WTC11 (cell line): ENCODE results near the gene IL9. TPM values are rescaled to one million over a fixed set of nuclear protein-coding genes. Genes with fewer than 3 reads are reported as not detected.

Experiments
- ATAC-seq: fragments of 200-7000 bp; cut with Tn5 transposase; 2 replicates; pipeline ENCODE4 v1.10.0; 2021; ENCODE audit warnings: mild to moderate bottlenecking, moderate library complexity
- CTCF ChIA-PET: fragments of 300-600 bp; sonication (Branson Sonifier 250); formaldehyde crosslinking; loops from one replicate; lab custom pipeline; 2021; ENCODE audit warnings: antibody characterized with exemption; lab: Charles Lee
- POLR2A ChIA-PET: fragments of 350-600 bp; sonication (Branson Sonifier 250); formaldehyde crosslinking; loops from one replicate; lab custom pipeline; 2021; ENCODE audit warnings: antibody characterized with exemption; lab: Charles Lee
- DNase-seq: peaks from one replicate; pipeline ENCODE4 v3.0.0; 2021; ENCODE audit warnings: low spot score
- H3K27ac Mint-ChIP-seq: 2 replicates; pipeline ENCODE4 v1.8.0; 2021; ENCODE audit warnings: mixed read lengths
- H3K27me3 Mint-ChIP-seq: 2 replicates; pipeline ENCODE4 v1.8.0; 2021; ENCODE audit warnings: low read depth, mild to moderate bottlenecking, moderate library complexity, mixed read lengths
- H3K36me3 Mint-ChIP-seq: 2 replicates; pipeline ENCODE4 v1.8.0; 2021; ENCODE audit warnings: mixed read lengths
- H3K4me1 Mint-ChIP-seq: 2 replicates; pipeline ENCODE4 v1.8.0; 2022; ENCODE audit warnings: mixed read lengths
- H3K4me3 Mint-ChIP-seq: 2 replicates; pipeline ENCODE4 v1.8.0; 2021; ENCODE audit warnings: mild to moderate bottlenecking, moderate library complexity, mixed read lengths
- H3K9me3 Mint-ChIP-seq: 2 replicates; pipeline ENCODE4 v1.8.0; 2021; ENCODE audit warnings: mixed read lengths
- ATF1 ChIP-seq: sonication (generic); formaldehyde crosslinking; IDR thresholded peaks from 2 replicates; pipeline ENCODE4 v1.8.1; 2023; ENCODE audit warnings: mild to moderate bottlenecking, moderate library complexity, missing genetic modification reagents
- CBFB ChIP-seq: sonication (generic); formaldehyde crosslinking; IDR thresholded peaks from 2 replicates; pipeline ENCODE4 v1.8.1; 2022; ENCODE audit warnings: mild to moderate bottlenecking, low read depth, missing genetic modification reagents
- FOXK1 ChIP-seq: sonication (generic); formaldehyde crosslinking; IDR thresholded peaks from 2 replicates; pipeline ENCODE4 v1.8.0; 2022; ENCODE audit warnings: mild to moderate bottlenecking, moderate library complexity, missing genetic modification reagents
- IRF2 ChIP-seq: sonication (generic); formaldehyde crosslinking; IDR thresholded peaks from 2 replicates; pipeline ENCODE4 v1.8.0; 2022; ENCODE audit warnings: low read depth, missing genetic modification reagents, borderline replicate concordance
- JUN ChIP-seq: sonication (generic); formaldehyde crosslinking; IDR thresholded peaks from 2 replicates; pipeline ENCODE4 v1.8.0; 2023; ENCODE audit warnings: mild to moderate bottlenecking, missing genetic modification reagents
- KAT7 ChIP-seq: sonication (generic); formaldehyde crosslinking; IDR thresholded peaks from 2 replicates; pipeline ENCODE4 v1.8.1; 2023; ENCODE audit warnings: missing genetic modification reagents, mild to moderate bottlenecking, borderline replicate concordance
- MAX ChIP-seq: sonication (generic); formaldehyde crosslinking; IDR thresholded peaks from 2 replicates; pipeline ENCODE4 v1.8.0; 2022; ENCODE audit warnings: mild to moderate bottlenecking, missing genetic modification reagents
- MYBL2 ChIP-seq: sonication (generic); formaldehyde crosslinking; IDR thresholded peaks from 2 replicates; pipeline ENCODE4 v1.8.1; 2023; ENCODE audit warnings: mild to moderate bottlenecking, moderate library complexity, missing genetic modification reagents
- NFATC4 ChIP-seq: fragments of 250-450 bp; sonication (Bioruptor Pico); IDR thresholded peaks from 2 replicates; pipeline ENCODE4 v1.9.0; 2021; ENCODE audit warnings: mild to moderate bottlenecking
- NFYB ChIP-seq: sonication (generic); formaldehyde crosslinking; conservative IDR thresholded peaks from 2 replicates; pipeline ENCODE4 v1.8.0; 2022; ENCODE audit warnings: low read depth, missing genetic modification reagents
- TEAD1 ChIP-seq: sonication (generic); formaldehyde crosslinking; IDR thresholded peaks from 2 replicates; pipeline ENCODE4 v1.8.0; 2022; ENCODE audit warnings: mild to moderate bottlenecking, missing genetic modification reagents
- TP53 ChIP-seq: sonication (generic); formaldehyde crosslinking; IDR thresholded peaks from 2 replicates; pipeline ENCODE4 v1.8.1; 2023; ENCODE audit warnings: mild to moderate bottlenecking, missing genetic modification reagents
- ZBTB43 ChIP-seq: sonication (generic); formaldehyde crosslinking; IDR thresholded peaks from 2 replicates; pipeline ENCODE4 v1.8.1; 2023; ENCODE audit warnings: mild to moderate bottlenecking, missing genetic modification reagents
- ZNF138 ChIP-seq: sonication (generic); formaldehyde crosslinking; conservative IDR thresholded peaks from 2 replicates; pipeline ENCODE4 v1.8.1; 2022; ENCODE audit warnings: mild to moderate bottlenecking, moderate library complexity, missing genetic modification reagents
- ZNF232 ChIP-seq: sonication (generic); formaldehyde crosslinking; IDR thresholded peaks from 2 replicates; pipeline ENCODE4 v1.8.0; 2022; ENCODE audit warnings: mild to moderate bottlenecking, missing genetic modification reagents
- ZNF263 ChIP-seq: sonication (generic); formaldehyde crosslinking; IDR thresholded peaks from 2 replicates; pipeline ENCODE4 v1.8.1; 2022; ENCODE audit warnings: low read depth, mild to moderate bottlenecking, moderate library complexity, missing genetic modification reagents
- ZNF416 ChIP-seq: fragments of 250-450 bp; sonication (Bioruptor Pico); IDR thresholded peaks from 2 replicates; pipeline ENCODE4 v1.9.0; 2021; ENCODE audit warnings: mild to moderate bottlenecking, inconsistent platforms
- ZNF512 ChIP-seq: sonication (generic); formaldehyde crosslinking; IDR thresholded peaks from 2 replicates; pipeline ENCODE4 v1.8.1; 2022; ENCODE audit warnings: missing genetic modification reagents, borderline replicate concordance
- total RNA-seq: library from RNA; stranded (reverse); gene quantifications from 3 replicates; pipeline ENCODE4 v1.2.3, GENCODE V29; 2021
- TF ChIP-seq, protein P1 (sequence below): fragments of 250-450 bp; sonication (Bioruptor Pico); IDR thresholded peaks from 2 replicates; pipeline ENCODE4 v2.1.2; 2022; ENCODE audit warnings: mild to moderate bottlenecking, moderate library complexity
- TF ChIP-seq, protein P2 (sequence below): fragments of 250-450 bp; sonication (Bioruptor Pico); IDR thresholded peaks from 2 replicates; pipeline ENCODE4 v1.9.0; 2021; ENCODE audit warnings: mild to moderate bottlenecking, borderline replicate concordance

IL9 gene
- total RNA-seq, 1 experiment from 2014 or later, result not detected

DNA sequence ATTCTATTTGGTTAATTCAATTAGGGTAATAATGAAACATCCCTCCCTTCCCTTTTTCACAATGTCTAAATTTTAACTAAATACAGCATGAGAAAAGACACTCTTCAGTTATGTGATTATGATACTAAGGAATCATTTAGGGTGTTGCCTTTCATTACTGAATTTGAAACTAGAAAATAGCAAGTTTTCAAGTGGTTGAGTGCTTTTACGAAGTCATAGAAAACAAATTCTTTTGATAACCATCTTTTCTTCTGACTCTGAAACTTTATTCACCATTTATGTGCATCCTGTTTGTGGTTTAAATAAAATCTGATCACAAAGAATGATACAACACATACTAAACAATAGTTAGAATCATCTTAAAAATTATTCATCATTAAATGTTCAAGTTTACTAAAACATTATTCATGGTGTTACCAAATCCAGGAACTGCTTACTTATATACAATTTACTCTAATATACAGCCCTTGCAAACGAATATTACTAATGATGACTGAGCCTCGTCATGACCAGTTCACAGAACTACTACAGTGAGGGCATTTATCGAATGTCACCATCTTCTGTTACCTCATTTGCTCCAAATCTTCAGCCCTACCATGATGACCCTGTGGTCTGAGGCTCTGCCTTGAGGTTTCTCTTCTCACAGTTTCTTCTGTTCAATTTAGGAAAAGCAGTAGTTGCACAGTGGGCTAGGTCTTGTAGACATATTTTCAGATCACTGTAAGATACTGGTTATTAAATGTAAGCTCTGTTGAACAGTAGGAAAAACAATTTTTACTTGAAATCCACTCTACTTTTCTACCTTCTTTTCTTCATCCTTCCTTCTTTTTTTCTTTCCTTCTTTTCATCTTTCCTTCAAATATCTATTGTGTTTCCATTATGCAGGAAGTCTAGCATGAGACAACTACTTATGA, 18.3 kb upstream of the IL9 start:
- CTCF ChIA-PET, result no interaction called here
- Mint-ChIP-seq H3K4me3 (no peak overlapping the region), H3K36me3 (no peaks in the 10 kb centered on the region), H3K27ac (no peak overlapping the region), H3K27me3 (peaks cover 45% of the 10 kb centered on the region), H3K4me1 (no peaks in the 10 kb centered on the region), H3K9me3 (no peaks in the 10 kb centered on the region)
- ATAC-seq, result no peak
- no peak for DNase-seq
- POLR2A ChIA-PET, result no interaction called here
- TF ChIP-seq CBFB (CRISPR knock-in tag) (no peak), KAT7 (CRISPR knock-in tag) (no peak), ZNF416 (CRISPR knock-in tag) (no peak), ZNF232 (CRISPR knock-in tag) (no peak), TP53 (CRISPR knock-in tag) (no peak), FOXK1 (CRISPR knock-in tag) (no peak), NFYB (CRISPR knock-in tag) (no peak), MYBL2 (CRISPR knock-in tag) (no peak), ZNF512 (CRISPR knock-in tag) (no peak), ZBTB43 (CRISPR knock-in tag) (no peak), IRF2 (CRISPR knock-in tag) (no peak), NFATC4 (CRISPR knock-in tag) (no peak), TEAD1 (CRISPR knock-in tag) (no peak), MAX (CRISPR knock-in tag) (no peak), JUN (CRISPR knock-in tag) (no peak), ZNF263 (CRISPR knock-in tag) (no peak), ZNF138 (CRISPR knock-in tag) (no peak), ATF1 (CRISPR knock-in tag) (no peak)
- TF ChIP-seq, protein P1, sequence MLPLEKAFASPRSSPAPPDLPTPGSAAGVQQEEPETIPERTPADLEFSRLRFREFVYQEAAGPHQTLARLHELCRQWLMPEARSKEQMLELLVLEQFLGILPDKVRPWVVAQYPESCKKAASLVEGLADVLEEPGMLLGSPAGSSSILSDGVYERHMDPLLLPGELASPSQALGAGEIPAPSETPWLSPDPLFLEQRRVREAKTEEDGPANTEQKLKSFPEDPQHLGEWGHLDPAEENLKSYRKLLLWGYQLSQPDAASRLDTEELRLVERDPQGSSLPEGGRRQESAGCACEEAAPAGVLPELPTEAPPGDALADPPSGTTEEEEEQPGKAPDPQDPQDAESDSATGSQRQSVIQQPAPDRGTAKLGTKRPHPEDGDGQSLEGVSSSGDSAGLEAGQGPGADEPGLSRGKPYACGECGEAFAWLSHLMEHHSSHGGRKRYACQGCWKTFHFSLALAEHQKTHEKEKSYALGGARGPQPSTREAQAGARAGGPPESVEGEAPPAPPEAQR (CRISPR knock-in tag), result no peak
- TF ChIP-seq, protein P2, sequence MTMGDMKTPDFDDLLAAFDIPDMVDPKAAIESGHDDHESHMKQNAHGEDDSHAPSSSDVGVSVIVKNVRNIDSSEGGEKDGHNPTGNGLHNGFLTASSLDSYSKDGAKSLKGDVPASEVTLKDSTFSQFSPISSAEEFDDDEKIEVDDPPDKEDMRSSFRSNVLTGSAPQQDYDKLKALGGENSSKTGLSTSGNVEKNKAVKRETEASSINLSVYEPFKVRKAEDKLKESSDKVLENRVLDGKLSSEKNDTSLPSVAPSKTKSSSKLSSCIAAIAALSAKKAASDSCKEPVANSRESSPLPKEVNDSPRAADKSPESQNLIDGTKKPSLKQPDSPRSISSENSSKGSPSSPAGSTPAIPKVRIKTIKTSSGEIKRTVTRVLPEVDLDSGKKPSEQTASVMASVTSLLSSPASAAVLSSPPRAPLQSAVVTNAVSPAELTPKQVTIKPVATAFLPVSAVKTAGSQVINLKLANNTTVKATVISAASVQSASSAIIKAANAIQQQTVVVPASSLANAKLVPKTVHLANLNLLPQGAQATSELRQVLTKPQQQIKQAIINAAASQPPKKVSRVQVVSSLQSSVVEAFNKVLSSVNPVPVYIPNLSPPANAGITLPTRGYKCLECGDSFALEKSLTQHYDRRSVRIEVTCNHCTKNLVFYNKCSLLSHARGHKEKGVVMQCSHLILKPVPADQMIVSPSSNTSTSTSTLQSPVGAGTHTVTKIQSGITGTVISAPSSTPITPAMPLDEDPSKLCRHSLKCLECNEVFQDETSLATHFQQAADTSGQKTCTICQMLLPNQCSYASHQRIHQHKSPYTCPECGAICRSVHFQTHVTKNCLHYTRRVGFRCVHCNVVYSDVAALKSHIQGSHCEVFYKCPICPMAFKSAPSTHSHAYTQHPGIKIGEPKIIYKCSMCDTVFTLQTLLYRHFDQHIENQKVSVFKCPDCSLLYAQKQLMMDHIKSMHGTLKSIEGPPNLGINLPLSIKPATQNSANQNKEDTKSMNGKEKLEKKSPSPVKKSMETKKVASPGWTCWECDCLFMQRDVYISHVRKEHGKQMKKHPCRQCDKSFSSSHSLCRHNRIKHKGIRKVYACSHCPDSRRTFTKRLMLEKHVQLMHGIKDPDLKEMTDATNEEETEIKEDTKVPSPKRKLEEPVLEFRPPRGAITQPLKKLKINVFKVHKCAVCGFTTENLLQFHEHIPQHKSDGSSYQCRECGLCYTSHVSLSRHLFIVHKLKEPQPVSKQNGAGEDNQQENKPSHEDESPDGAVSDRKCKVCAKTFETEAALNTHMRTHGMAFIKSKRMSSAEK (CRISPR knock-in tag), result no peak
